H1 (cell line): ENCODE data around the gene LSR. TPM values are rescaled to one million over a fixed set of nuclear protein-coding genes. Genes with fewer than 3 reads are reported as not detected.

Source experiments
- CHD7 ChIP-seq: fragments of 300-600 bp; sonication (generic); IDR thresholded peaks from 2 replicates; pipeline ENCODE4 v1.7.1; 2012; ENCODE audit warnings: low read length, moderate library complexity, mild to moderate bottlenecking, inconsistent platforms; ENCODE audit not compliant: insufficient replicate concordance
- KDM4A ChIP-seq: IDR thresholded peaks from one replicate; pipeline ENCODE4 v1.7.1; 2012; ENCODE audit warnings: low read depth, mild to moderate bottlenecking, moderate library complexity, low read length, inconsistent platforms; ENCODE audit not compliant: severe bottlenecking
- polyA plus RNA-seq, 7 experiments: library from polyadenylated mRNA; depleted of rRNA in 3 of 7; stranded (reverse) in 5 of 7; unstranded in 2 of 7; fragments of >200 nt in 5 of 7; fragments of 200-250 nt in 2 of 7; gene quantifications; 1 replicate in 5 of 7; 2 replicates in 1 of 7; 4 replicates in 1 of 7; pipeline versions ENCODE4 v1.2.1 to v1.2.3, GENCODE V29; 2011 to 2013; ENCODE audit warnings: missing spikeins in 2 of 7, mixed read lengths in 2 of 7
- total RNA-seq: library from RNA; stranded (reverse); fragmentation: NEBNext Ultra II Directional; extraction: Animal tissue kit (Norgen Biotek cat#: 25700); gene quantifications from 2 replicates; pipeline ENCODE4 v1.2.1, GENCODE V29; 2021

The LSR gene
- total and polyA plus RNA-seq, 2 of the 8 experiments (the other 6 are each of a cell fraction or from before 2014, with no cell fraction given), result 159 to 186 TPM

GRCh38 chr19:35232912-35233311 lies 15.9 kb upstream of the LSR start (continued):
- TF ChIP-seq CHD7 (no peak), KDM4A (no peak)
- TF ChIP-seq, all 59 proteins: peak for 0
